Thyroid gland (tissue), 4 donors: ENCODE data around the gene SLCO3A1. TPM values are rescaled to one million over a fixed set of nuclear protein-coding genes. Genes with fewer than 3 reads are reported as not detected.

Experiments used
- DNase-seq, 2 donors: peaks; one replicate each; pipeline ENCODE4 v3.0.0-alpha.2; 2019
- H3K27ac ChIP-seq, 3 donors: fragments of 200-600 bp; sonication (generic); 1 replicate in 2 of 3; 2 replicates in 1 of 3; pipeline ENCODE4 v1.5.1; 2016 to 2019; ENCODE audit warnings: mild to moderate bottlenecking in 1 of 3, moderate library complexity in 1 of 3
- H3K27me3 ChIP-seq: fragments of 200-600 bp; sonication (generic); one replicate; pipeline ENCODE4 v1.5.1; 2019
- H3K36me3 ChIP-seq, 2 donors: fragments of 200-600 bp; sonication (generic); one replicate each; pipeline ENCODE4 v1.5.1; 2016 to 2019
- H3K4me1 ChIP-seq, 2 donors: fragments of 200-600 bp; sonication (generic); one replicate each; pipeline ENCODE4 v1.5.1; 2017 to 2019
- H3K4me3 ChIP-seq, 3 donors: fragments of 200-600 bp; sonication (generic); replicated peaks in 1 of 3; 1 replicate in 2 of 3; 2 replicates in 1 of 3; pipeline ENCODE4 v1.5.1; 2016; ENCODE audit warnings: mild to moderate bottlenecking in 1 of 3
- H3K9me3 ChIP-seq: fragments of 200-600 bp; sonication (generic); one replicate; pipeline ENCODE4 v1.5.1; 2017
- POLR2A ChIP-seq, 2 donors: fragments of 450-650 bp; IDR thresholded peaks; one replicate each; pipeline ENCODE4 v1.6.1; 2017; ENCODE audit warnings: antibody characterized with exemption in 2 of 2, mild to moderate bottlenecking in 2 of 2, moderate library complexity in 1 of 2
- WGBS, 2 donors: methylation state at CpG; one replicate each; pipeline ENCODE4 v1.1.5; 2017; 5-methylcytosine and 5-hydroxymethylcytosine counted together
- intact Hi-C: fragments of 100-400 bp; cut with DNase I; formaldehyde crosslinking; loops from one replicate; pipeline ENCODE4 v1.15.1; 2023
- total RNA-seq, 4 donors: library from RNA; depleted of rRNA; stranded (reverse); fragments of >200 nt; gene quantifications; one replicate each; pipeline ENCODE4 v1.2.3, GENCODE V29; 2016
- TF ChIP-seq, protein P1 (sequence below), 6 experiments: fragments of 200-600 bp in 3 of 6; fragments of 450-650 bp in 3 of 6; sonication (generic) in 3 of 6; IDR thresholded peaks; one replicate each; pipeline ENCODE4 v1.5.1; 2016 to 2019; ENCODE audit warnings: antibody characterized with exemption in 6 of 6, mild to moderate bottlenecking in 2 of 6, inconsistent platforms in 1 of 6, moderate library complexity in 1 of 6

The SLCO3A1 gene
- total RNA-seq, 4 donors from 2014 or later, result 23.3 to 31.4 (median 28.0) TPM

DNA sequence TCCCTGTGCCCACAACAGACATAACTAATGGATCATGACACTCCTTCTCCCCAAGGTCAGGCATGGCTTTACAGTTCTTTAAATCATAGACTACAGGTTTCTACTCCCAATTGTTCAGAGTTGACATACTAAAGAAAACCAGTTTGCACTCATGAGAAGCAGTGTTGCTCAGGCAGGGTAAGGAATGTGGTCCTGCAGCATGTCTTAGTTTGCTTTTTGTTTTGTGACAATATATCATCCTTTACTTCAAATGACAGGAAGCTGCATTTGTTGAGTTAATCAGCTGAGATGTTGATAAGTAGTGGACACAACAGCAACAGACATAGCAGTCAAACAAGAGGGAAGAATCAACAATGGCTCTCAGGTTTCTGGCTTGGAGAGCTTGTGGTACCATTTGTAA lies 267.5 kb downstream of the SLCO3A1 start:
- no peak overlapping the region for H3K27ac ChIP-seq
- H3K36me3 ChIP-seq, result peaks cover 7 to 14% of the 10 kb centered on the region in 2 donors
- no peak for TF ChIP-seq POLR2A (IDR thresholded peaks at IDR 0.05)
- TF ChIP-seq, protein P1, sequence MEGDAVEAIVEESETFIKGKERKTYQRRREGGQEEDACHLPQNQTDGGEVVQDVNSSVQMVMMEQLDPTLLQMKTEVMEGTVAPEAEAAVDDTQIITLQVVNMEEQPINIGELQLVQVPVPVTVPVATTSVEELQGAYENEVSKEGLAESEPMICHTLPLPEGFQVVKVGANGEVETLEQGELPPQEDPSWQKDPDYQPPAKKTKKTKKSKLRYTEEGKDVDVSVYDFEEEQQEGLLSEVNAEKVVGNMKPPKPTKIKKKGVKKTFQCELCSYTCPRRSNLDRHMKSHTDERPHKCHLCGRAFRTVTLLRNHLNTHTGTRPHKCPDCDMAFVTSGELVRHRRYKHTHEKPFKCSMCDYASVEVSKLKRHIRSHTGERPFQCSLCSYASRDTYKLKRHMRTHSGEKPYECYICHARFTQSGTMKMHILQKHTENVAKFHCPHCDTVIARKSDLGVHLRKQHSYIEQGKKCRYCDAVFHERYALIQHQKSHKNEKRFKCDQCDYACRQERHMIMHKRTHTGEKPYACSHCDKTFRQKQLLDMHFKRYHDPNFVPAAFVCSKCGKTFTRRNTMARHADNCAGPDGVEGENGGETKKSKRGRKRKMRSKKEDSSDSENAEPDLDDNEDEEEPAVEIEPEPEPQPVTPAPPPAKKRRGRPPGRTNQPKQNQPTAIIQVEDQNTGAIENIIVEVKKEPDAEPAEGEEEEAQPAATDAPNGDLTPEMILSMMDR (IDR thresholded peaks at IDR 0.05), result no peak
- no peak overlapping the region for H3K4me3 ChIP-seq
- no peaks in the 10 kb centered on the region for H3K9me3 ChIP-seq
- no peak for DNase-seq
- H3K27me3 ChIP-seq, result no peaks in the 10 kb centered on the region
- intact Hi-C loops, result no loop called here
- H3K4me1 ChIP-seq, result no peaks in the 10 kb centered on the region

DNA sequence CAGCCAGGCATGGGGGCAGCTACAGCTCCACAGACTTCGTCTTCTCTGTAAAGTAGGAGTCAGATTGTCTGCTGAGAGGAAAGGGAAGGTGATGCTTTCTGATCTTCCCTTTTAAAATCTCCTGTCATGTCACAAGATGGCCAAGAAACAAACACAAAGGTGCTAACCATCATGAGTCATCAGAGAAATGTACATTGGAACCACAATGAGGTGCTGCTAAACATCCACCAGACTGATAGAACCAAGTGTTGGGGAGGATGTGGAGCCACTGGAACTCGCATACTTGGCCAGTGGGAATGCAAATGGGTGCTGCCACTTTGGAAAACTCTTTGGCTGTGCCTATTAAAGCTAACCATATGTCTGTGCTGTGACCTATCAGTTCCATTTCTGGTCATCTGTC lies 268.8 kb downstream of the SLCO3A1 start:
- no peak for DNase-seq
- no peaks in the 10 kb centered on the region for H3K9me3 ChIP-seq
- no peak overlapping the region for H3K27ac ChIP-seq
- TF ChIP-seq, protein P1 (IDR thresholded peaks at IDR 0.05), result no peak
- no peak for TF ChIP-seq POLR2A (IDR thresholded peaks at IDR 0.05)
- H3K4me3 ChIP-seq, result no peak overlapping the region
- intact Hi-C loops, result no loop called here
- peaks cover 11 to 14% of the 10 kb centered on the region in 2 donors for H3K36me3 ChIP-seq
- no peaks in the 10 kb centered on the region for H3K4me1 ChIP-seq
- no peaks in the 10 kb centered on the region for H3K27me3 ChIP-seq
- 69 to 97% methylated on average over 2 of the region's 2 CpGs for WGBS, 2 donors

DNA sequence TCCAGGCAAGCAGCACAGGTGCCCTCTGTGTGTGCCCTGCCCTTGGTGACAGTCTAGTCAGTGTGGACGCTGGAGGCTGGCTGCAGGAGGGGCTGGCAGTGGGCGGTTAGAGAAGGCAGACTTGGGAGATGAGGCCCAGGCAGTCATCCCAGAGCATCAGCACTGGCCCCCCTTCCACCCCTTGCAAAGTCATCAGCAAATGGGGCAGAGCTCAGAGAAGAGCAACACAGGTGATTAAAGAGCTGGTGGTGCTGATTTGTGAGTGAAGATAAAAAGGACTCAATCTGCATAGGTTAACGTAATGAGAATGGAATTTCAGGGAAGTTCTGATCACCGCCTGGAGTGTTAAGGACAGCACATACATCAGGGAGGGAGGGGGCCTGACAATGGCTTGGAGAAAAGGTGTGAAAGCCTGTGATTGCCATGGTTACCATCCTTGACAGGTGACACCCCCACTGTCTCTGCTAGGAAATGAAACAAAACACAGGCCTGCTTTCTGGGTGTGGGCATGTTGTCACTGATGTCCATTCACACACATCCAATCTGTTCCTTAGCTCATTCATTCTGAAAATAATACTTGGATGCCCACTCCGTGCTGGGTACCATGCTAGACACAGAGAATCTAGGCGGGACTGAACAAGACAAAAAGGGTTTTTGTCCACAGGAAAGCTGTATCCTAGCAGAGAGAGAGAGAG lies 270.6 kb downstream of the SLCO3A1 start:
- H3K36me3 ChIP-seq, result peaks cover 14 to 20% of the 10 kb centered on the region in 2 donors
- TF ChIP-seq POLR2A (IDR thresholded peaks at IDR 0.05), result no peak
- TF ChIP-seq, protein P1 (IDR thresholded peaks at IDR 0.05), result no peak
- H3K27ac ChIP-seq, result no peak overlapping the region
- 92% methylated on average over 6 of the region's 6 CpGs for WGBS, 2 donors
- intact Hi-C loops, result no loop called here
- no peaks in the 10 kb centered on the region for H3K4me1 ChIP-seq
- no peak overlapping the region for H3K4me3 ChIP-seq
- H3K9me3 ChIP-seq, result no peaks in the 10 kb centered on the region
- no peaks in the 10 kb centered on the region for H3K27me3 ChIP-seq
- no peak for DNase-seq

DNA sequence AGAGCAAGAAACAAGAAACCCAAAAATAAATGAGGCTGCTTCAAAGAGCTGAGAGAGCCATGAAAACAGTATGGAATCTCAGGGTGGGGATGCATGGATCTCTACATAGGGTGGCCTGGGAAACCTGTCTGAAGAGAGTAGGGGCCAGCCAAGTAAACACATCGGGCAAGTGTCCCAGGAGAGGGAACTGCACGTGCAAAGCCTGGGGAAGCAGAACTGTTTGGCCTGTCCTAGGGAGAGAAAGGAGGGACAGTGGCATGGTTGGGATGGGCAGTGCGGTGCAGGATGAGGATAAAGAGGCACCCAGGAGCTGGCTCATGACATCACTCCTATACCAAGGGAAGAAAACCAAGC lies 271.1 kb downstream of the SLCO3A1 start:
- H3K9me3 ChIP-seq, result no peaks in the 10 kb centered on the region
- no peaks in the 10 kb centered on the region for H3K27me3 ChIP-seq
- TF ChIP-seq, protein P1 (IDR thresholded peaks at IDR 0.05), result no peak
- TF ChIP-seq POLR2A (IDR thresholded peaks at IDR 0.05), result no peak
- H3K27ac ChIP-seq, result no peak overlapping the region
- intact Hi-C loops, result no loop called here
- WGBS, 2 donors, result 80 to 85% methylated on average over 3 of the region's 3 CpGs
- peaks cover 11 to 20% of the 10 kb centered on the region in 2 donors for H3K36me3 ChIP-seq
- H3K4me3 ChIP-seq, result no peak overlapping the region
- no peak for DNase-seq
- no peaks in the 10 kb centered on the region for H3K4me1 ChIP-seq

DNA sequence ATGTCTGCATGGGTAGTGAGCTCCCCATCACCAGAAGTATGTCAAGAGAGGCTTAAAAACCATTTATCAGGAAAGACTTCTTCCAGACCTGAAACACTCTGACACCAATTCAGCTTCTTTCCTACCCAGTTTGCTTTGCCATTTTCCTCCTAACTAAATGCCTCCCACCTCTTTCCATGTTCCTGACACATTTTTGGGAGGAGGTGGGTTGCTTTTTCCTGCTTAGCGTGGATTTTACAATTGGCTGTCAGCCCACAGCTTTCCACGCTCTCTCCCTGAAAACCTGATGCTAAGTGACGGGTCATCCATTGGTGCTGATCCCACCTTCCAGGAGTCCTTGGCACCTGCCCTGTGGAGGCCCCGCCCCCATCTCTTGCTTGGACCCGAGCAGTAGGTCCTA lies 275.3 kb downstream of the SLCO3A1 start:
- intact Hi-C loops, result no loop called here
- DNase-seq, result no peak
- H3K4me1 ChIP-seq, result no peaks in the 10 kb centered on the region
- no peak overlapping the region for H3K27ac ChIP-seq
- H3K27me3 ChIP-seq, result no peaks in the 10 kb centered on the region
- WGBS, 2 donors, result 94 to 95% methylated on average over 5 of the region's 5 CpGs
- peaks cover 0 to 12% of the 10 kb centered on the region in 2 donors for H3K36me3 ChIP-seq
- no peak overlapping the region for H3K4me3 ChIP-seq
- no peaks in the 10 kb centered on the region for H3K9me3 ChIP-seq
- TF ChIP-seq, protein P1 (IDR thresholded peaks at IDR 0.05), result no peak
- no peak for TF ChIP-seq POLR2A (IDR thresholded peaks at IDR 0.05)
